HFFc6 (cell line): ENCODE data around the gene CLEC16A. TPM values are rescaled to one million over a fixed set of nuclear protein-coding genes. Genes with fewer than 3 reads are reported as not detected.

Experiments
- DNase-seq: peaks from one replicate; pipeline ENCODE4 v3.0.0-alpha.2; 2018
- H3K27ac Mint-ChIP-seq: 2 replicates; pipeline ENCODE4 v1.8.0; 2020; ENCODE audit warnings: mild to moderate bottlenecking, mixed read lengths
- H3K27me3 Mint-ChIP-seq: 2 replicates; pipeline ENCODE4 v1.8.0; 2021; ENCODE audit warnings: mild to moderate bottlenecking, moderate library complexity, mixed read lengths; ENCODE audit not compliant: insufficient read depth
- H3K36me3 Mint-ChIP-seq: 2 replicates; pipeline ENCODE4 v1.8.0; 2021; ENCODE audit warnings: low read depth, mixed read lengths
- H3K4me1 Mint-ChIP-seq: 2 replicates; pipeline ENCODE4 v1.8.0; 2020; ENCODE audit warnings: low read depth, mixed read lengths
- H3K4me3 Mint-ChIP-seq: 2 replicates; pipeline ENCODE4 v1.8.0; 2020; ENCODE audit warnings: mild to moderate bottlenecking, moderate library complexity, mixed read lengths
- H3K9me3 Mint-ChIP-seq: 2 replicates; pipeline ENCODE4 v1.8.0; 2020; ENCODE audit warnings: mild to moderate bottlenecking, mixed read lengths
- CTCF ChIP-seq: fragments of 200-600 bp; sonication (generic); IDR thresholded peaks from 2 replicates; pipeline ENCODE4 v1.5.0; 2021; ENCODE audit warnings: antibody characterized with exemption, mild to moderate bottlenecking
- total RNA-seq, 6 experiments: library from RNA; stranded (reverse); fragmentation: NEBNext Ultra II Directional; extraction: Animal tissue kit (Norgen Biotek cat#: 25700); gene quantifications; 2 replicates in 1 of 6; 3 replicates in 5 of 6; pipeline ENCODE4 v1.2.3, GENCODE V29; 2021

The CLEC16A gene
- total RNA-seq, 6 experiments from 2014 or later = 19.4 to 23.2 (median 21.2) TPM

- Mint-ChIP-seq H3K4me1 (peaks cover 29% of the 10 kb centered on the region), H3K27ac (no peak overlapping the region), H3K27me3 (peaks cover 2% of the 10 kb centered on the region), H3K4me3 (no peak overlapping the region), H3K9me3 (peaks cover 12% of the 10 kb centered on the region), H3K36me3 (peaks cover 11% of the 10 kb centered on the region)
- no peak for TF ChIP-seq CTCF
- no peak for DNase-seq
Measured at GRCh38 chr16:11156401-11156800, 212.0 kb downstream of the CLEC16A start.

GRCh38 chr16:11157143-11157542 is 212.8 kb downstream of the CLEC16A start:
- H3K4me1 Mint-ChIP-seq = peaks cover 36% of the 10 kb centered on the region
- H3K4me3 Mint-ChIP-seq = no peak overlapping the region
- peaks cover 2% of the 10 kb centered on the region for H3K27me3 Mint-ChIP-seq
- peaks cover 11% of the 10 kb centered on the region for H3K36me3 Mint-ChIP-seq
- H3K27ac Mint-ChIP-seq = no peak overlapping the region
- DNase-seq = no peak
- no peak for TF ChIP-seq CTCF
- H3K9me3 Mint-ChIP-seq = peaks cover 12% of the 10 kb centered on the region

- Mint-ChIP-seq H3K4me3 (no peak overlapping the region), H3K4me1 (peaks cover 45% of the 10 kb centered on the region), H3K27me3 (peaks cover 1% of the 10 kb centered on the region), H3K9me3 (peaks cover 12% of the 10 kb centered on the region), H3K36me3 (peaks cover 11% of the 10 kb centered on the region), H3K27ac (no peak overlapping the region)
- no peak for DNase-seq
- no peak for TF ChIP-seq CTCF
Measured at GRCh38 chr16:11158018-11158417, 213.7 kb downstream of the CLEC16A start.

- Mint-ChIP-seq H3K4me1 (peaks cover 40% of the 10 kb centered on the region), H3K36me3 (peaks cover 11% of the 10 kb centered on the region), H3K9me3 (peaks cover 12% of the 10 kb centered on the region), H3K4me3 (no peak overlapping the region), H3K27ac (no peak overlapping the region), H3K27me3 (no peaks in the 10 kb centered on the region; the same call in 1 of the 2 replicates)
- TF ChIP-seq CTCF = no peak
- DNase-seq = no peak
Measured at GRCh38 chr16:11159282-11159681, 214.9 kb downstream of the CLEC16A start.

- TF ChIP-seq CTCF = no peak
- Mint-ChIP-seq H3K9me3 (peaks cover 12% of the 10 kb centered on the region), H3K36me3 (peaks cover 11% of the 10 kb centered on the region), H3K27ac (no peak overlapping the region), H3K27me3 (peaks cover 2% of the 10 kb centered on the region), H3K4me1 (peaks cover 30% of the 10 kb centered on the region), H3K4me3 (no peak overlapping the region)
- DNase-seq = no peak
Measured at GRCh38 chr16:11160676-11161115, 216.3 kb downstream of the CLEC16A start.

- peaks cover 26% of the 10 kb centered on the region for H3K4me1 Mint-ChIP-seq
- H3K27me3 Mint-ChIP-seq = peaks cover 2% of the 10 kb centered on the region
- TF ChIP-seq CTCF = no peak
Measured at GRCh38 chr16:11161439-11161838, 217.1 kb downstream of the CLEC16A start.

More at GRCh38 chr16:11161439-11161838, 217.1 kb downstream of the CLEC16A start:
- DNase-seq = no peak
- H3K9me3 Mint-ChIP-seq = peaks cover 12% of the 10 kb centered on the region
- H3K36me3 Mint-ChIP-seq = peaks cover 11% of the 10 kb centered on the region
- H3K4me3 Mint-ChIP-seq = no peak overlapping the region
- no peak overlapping the region for H3K27ac Mint-ChIP-seq
